GM19193 (cell line): ENCODE measurements around the gene BEGAIN.

Source experiments
- POLR2A ChIP-seq: IDR thresholded peaks from 4 replicates; pipeline ENCODE4 v1.6.1; 2011; ENCODE audit not compliant: insufficient read depth, insufficient read length; ENCODE audit errors: extremely low read depth

BEGAIN gene

DNA sequence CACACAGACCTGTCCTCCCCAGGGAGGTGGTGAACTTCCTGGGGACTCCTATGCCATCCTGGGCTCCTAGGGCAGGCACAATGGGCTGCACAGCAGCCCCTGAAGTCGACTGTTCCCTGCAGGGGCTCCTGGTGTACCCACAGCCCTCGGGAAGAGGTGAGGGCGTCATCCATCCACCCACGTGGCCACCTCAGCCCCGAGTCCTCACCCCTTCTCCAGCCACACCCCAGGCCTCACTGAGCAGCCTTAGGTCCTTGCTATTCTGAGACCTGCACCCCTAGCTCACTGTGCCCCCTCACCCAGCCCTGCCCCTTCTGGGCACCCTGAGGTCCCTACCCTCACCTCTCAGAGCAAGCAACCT is 38.9 kb downstream of the BEGAIN start:
- no peak for TF ChIP-seq POLR2A

DNA sequence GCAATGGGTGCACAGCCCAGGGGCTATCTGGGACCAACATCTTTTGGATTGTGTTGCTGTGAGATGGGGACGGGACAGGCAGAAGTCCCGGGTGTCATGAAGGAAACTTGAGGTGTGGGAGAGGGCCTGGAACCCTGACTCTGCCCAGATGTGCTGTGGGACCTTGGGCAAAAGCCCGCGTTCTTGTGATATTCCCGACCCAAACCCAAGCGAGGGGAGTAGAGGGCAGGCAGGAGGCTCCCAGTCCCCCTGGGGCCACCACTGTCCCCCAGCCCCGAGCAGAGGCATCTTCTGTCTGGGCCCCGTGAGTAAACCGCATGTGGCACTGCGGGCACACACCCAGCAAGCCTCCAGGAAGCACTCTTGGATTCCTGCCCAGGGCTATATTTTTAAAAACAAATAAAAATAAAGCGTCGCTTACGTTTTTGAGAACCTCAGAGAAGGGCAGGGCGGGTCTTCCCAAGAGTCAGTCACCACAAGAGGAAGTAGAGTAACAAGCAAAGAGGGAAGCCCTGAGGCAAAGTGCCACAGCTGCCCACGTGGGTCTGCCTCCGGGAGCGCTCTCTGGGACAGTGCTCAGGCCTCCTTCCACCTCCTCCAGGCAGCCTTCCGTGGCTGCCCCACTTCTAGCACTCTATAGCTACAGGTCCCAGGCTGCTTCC is 39.5 kb downstream of the BEGAIN start:
- TF ChIP-seq POLR2A: no peak

- TF ChIP-seq POLR2A: no peak
Measured at GRCh38 chr14:100546051-100546443, 41.2 kb downstream of the BEGAIN start.

- no peak for TF ChIP-seq POLR2A
Measured at GRCh38 chr14:100545359-100545758, 41.9 kb downstream of the BEGAIN start.

DNA sequence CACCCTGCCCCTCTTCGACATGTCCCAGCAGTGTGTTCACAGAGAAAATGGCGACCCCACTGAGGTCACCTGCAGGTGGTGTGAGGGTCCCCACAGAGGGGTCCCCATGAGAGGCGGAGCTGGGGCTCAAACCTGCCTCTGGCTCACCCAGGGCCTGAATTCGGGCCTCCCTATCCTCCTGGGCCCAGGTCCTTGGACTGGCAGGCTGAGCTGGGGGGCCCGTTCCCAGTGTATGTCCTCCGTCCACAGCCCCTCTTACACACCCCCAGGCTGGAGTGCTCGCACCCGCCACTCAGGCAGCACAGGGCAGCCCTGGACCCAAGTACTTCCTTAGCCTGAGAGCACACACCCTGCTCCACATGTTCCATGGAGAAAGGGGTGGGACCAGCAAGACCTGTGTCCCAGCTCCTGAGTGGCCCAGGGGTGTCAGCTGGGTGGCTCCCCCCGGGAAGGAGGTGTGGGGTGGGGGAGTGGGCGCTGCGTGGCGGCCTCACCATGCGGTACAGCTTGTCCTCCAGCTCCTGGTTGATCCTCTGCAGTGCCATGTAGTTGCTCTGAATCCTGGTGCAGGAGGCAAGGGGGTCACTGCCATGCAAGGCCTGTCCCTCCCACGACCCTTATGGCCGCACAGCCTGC is 42.6 kb downstream of the BEGAIN start:
- no peak for TF ChIP-seq POLR2A

DNA sequence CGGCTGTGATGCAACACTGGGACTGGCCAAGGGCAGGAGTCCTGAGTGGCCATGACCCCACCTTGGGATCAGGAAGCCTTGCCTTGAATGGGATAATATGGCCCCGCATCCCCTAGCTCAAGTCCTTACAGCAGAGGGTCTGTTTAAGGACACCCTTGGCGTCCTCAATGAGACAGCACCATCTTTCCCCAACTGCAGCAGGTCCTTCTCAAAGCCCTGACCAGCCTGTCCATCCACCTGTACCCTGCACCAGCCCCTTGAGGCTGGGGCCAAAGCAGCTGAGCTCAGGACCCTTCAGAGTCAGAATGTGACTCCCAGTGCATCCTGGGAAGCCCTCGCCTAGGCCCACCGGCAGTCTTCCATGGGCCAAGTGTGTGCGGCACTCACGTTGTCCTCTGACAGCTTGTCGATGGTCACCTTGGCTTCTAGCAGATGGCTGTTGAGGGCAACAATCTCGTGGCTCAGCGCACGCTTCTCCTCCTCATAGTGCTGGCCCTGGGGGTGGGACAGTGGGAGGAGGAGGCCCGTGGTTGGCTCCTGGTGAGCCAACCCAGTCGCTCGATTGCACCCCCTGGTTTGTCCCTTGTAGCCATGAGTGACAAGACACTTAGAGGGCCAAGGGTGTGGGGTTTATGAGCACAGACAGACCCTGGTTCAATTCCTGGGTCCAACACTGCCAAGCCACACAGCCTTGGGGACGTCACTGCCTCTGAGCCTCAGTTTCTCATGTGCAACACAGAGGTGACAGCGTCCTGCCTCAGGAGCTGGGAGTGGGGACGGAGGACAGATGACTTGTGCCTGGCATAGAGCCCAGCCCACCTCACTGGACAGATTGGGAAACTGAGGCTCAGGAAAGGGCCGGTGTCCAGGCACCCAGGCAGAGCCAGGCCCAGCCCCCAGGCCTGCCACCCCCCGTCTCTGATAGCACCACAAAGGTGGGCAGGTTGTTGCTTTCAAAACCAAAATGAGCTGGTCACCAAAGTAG is 43.5 kb downstream of the BEGAIN start:
- TF ChIP-seq POLR2A: no peak

DNA sequence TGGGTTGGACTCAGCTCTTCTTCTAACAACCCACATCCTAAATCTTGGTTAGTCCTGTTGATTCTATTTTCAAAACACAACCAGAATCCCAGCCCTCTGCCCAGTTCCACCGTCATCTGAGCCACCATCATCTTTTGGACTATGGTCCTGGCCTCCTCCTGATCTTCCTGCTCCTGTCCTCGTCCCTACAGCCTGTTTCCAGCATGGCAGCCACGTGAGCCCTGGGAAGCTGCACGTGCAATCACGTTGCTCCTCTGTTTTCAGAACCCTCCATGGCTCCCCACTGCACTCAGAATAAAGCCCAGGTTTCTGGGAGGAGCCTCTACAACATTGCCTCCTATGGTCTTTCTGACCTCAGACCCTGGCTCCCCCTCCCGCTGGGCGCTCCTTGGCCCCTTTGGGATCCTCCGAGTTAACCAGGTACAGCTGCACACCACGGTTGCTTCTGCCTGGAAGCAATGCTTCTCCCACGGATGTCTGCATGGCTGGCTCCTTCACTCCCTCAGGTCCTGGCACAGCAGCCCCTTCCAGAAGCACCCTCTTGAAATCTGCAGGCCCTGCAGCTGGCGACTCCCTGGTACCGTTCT is 44.5 kb downstream of the BEGAIN start:
- TF ChIP-seq POLR2A: no peak

GRCh38 chr14:100541621-100542560 is 45.3 kb downstream of the BEGAIN start:
- no peak for TF ChIP-seq POLR2A

- TF ChIP-seq POLR2A: no peak
Measured at GRCh38 chr14:100540926-100541620, 46.1 kb downstream of the BEGAIN start.

GRCh38 chr14:100540141-100540925 is 46.9 kb downstream of the BEGAIN start:
- TF ChIP-seq POLR2A: no peak

DNA sequence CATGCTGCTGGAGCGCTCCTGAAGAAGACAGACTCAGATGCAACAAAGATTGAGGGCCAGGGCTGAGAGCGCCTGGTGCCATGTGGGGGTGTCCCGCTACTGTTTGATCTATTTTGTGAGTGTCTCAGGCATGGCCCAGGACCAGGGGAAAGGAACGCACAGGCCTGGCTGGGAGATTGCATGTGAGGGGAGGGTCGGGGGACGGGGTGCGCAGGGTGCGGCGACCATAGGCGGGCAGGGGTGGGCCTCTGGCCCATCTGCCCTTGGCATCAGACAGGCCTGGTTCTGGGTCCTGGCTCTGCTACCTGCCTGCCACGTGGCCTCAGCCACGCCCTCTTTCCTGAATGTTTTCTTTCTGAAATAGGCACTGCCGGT is 47.5 kb downstream of the BEGAIN start:
- TF ChIP-seq POLR2A: no peak

- TF ChIP-seq POLR2A: no peak
Measured at GRCh38 chr14:100539003-100539660, 48.1 kb downstream of the BEGAIN start.
